Transverse colon (tissue), 4 donors: Measurements from ENCODE around the gene WDR7. TPM values are rescaled to one million over a fixed set of nuclear protein-coding genes. Genes with fewer than 3 reads are reported as not detected.

Experiments used
- DNase-seq: peaks from one replicate; pipeline ENCODE4 v3.0.0-alpha.2; 2019
- H3K27ac ChIP-seq, 4 donors: fragments of 200-600 bp; sonication (generic); 2 replicates each; pipeline ENCODE4 v1.5.1; 2016 to 2018; ENCODE audit warnings: inconsistent platforms in 4 of 4
- H3K27me3 ChIP-seq: fragments of 200-600 bp; sonication (generic); 2 replicates; pipeline ENCODE4 v1.5.1; 2017; ENCODE audit warnings: inconsistent platforms
- H3K36me3 ChIP-seq, 4 donors: fragments of 200-600 bp; sonication (generic); 2 replicates each; pipeline ENCODE4 v1.5.1; 2017 to 2019; ENCODE audit warnings: inconsistent platforms in 4 of 4
- H3K4me1 ChIP-seq, 4 donors: fragments of 200-600 bp; sonication (generic); 2 replicates each; pipeline ENCODE4 v1.5.1; 2017 to 2020; ENCODE audit warnings: inconsistent platforms in 4 of 4
- H3K4me3 ChIP-seq, 4 donors: fragments of 200-600 bp; sonication (generic); 1 replicate in 1 of 4; 2 replicates in 3 of 4; pipeline versions ENCODE4 v1.5.1 to v1.6.1; 2017 to 2019; ENCODE audit warnings: inconsistent platforms in 4 of 4
- H3K9me3 ChIP-seq, 2 donors: fragments of 200-600 bp; sonication (generic); 2 replicates each; pipeline ENCODE4 v1.5.1; 2017 to 2019; ENCODE audit warnings: inconsistent platforms in 2 of 2
- EP300 ChIP-seq: sonication (generic); formaldehyde crosslinking; IDR thresholded peaks from one replicate; pipeline ENCODE4 v1.6.1; 2017; ENCODE audit warnings: antibody characterized with exemption, low read depth
- POLR2A ChIP-seq: fragments of 450-650 bp; IDR thresholded peaks from one replicate; pipeline ENCODE4 v1.6.1; 2016; ENCODE audit warnings: antibody characterized with exemption, mild to moderate bottlenecking, moderate library complexity
- POLR2AphosphoS5 ChIP-seq, 3 donors: sonication (generic); formaldehyde crosslinking; IDR thresholded peaks; one replicate each; pipeline ENCODE4 v1.6.1; 2016; ENCODE audit warnings: antibody characterized with exemption in 3 of 3
- WGBS, 2 donors: methylation state at CpG; one replicate each; pipeline ENCODE4 v1.1.5; 2018; ENCODE audit warnings: low coverage in 1 of 2; 5-methylcytosine and 5-hydroxymethylcytosine counted together
- in situ Hi-C, 4 donors: fragments of 200-750 bp; cut with MboI; loops; one replicate each; pipeline versions ENCODE4 v1.15.0 to v1.15.1; 2017; ENCODE audit warnings: low sequenced_read_pairs in 3 of 4, low pct_ligation_motif_present in 1 of 4, low pct_unique_long_range_greater_than_20kb in 1 of 4
- intact Hi-C: fragments of 100-400 bp; cut with DNase I; formaldehyde crosslinking; loops from one replicate; pipeline ENCODE4 v1.15.1; 2023; ENCODE audit warnings: low total_unique reads
- total RNA-seq, 4 donors: library from RNA; depleted of rRNA; stranded (reverse); fragments of >200 nt; gene quantifications; one replicate each; pipeline ENCODE4 v1.1.0, GENCODE V29; 2016
- TF ChIP-seq, protein P1 (sequence below), 5 experiments: fragments of 200-600 bp in 3 of 5; fragments of 450-650 bp in 2 of 5; sonication (generic) in 3 of 5; IDR thresholded peaks; 1 replicate in 2 of 5; 2 replicates in 3 of 5; pipeline ENCODE4 v1.5.1; 2016 to 2017; ENCODE audit warnings: antibody characterized with exemption in 5 of 5, inconsistent platforms in 3 of 5, mild to moderate bottlenecking in 2 of 5, moderate library complexity in 1 of 5

Gene WDR7
- total RNA-seq, 4 donors from 2014 or later: 14.9 to 37.5 (median 27.9) TPM

DNA sequence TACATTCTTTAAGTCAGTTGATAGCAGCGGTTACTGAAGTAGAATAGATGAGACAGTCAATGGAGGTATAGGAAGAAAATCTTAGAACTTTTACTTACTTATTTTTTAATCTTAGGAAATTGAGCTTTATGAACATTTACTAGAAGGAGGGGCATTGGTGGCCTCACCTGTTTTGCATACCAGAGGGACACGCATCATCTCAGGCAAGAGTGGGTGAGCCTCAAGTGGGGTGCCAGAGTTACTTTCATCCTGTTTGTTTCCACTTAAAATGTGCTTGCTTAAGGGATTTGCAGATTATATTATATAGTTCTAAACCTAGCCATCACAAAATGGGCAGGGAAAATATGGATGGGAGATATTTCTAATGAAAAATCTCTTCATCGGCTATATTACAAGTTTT lies 61.6 kb downstream of the WDR7 start:
- 87 to 95% methylated on average over 3 of the region's 3 CpGs for WGBS, 2 donors
- TF ChIP-seq EP300: no peak
- TF ChIP-seq POLR2A: no peak
- TF ChIP-seq, protein P1, sequence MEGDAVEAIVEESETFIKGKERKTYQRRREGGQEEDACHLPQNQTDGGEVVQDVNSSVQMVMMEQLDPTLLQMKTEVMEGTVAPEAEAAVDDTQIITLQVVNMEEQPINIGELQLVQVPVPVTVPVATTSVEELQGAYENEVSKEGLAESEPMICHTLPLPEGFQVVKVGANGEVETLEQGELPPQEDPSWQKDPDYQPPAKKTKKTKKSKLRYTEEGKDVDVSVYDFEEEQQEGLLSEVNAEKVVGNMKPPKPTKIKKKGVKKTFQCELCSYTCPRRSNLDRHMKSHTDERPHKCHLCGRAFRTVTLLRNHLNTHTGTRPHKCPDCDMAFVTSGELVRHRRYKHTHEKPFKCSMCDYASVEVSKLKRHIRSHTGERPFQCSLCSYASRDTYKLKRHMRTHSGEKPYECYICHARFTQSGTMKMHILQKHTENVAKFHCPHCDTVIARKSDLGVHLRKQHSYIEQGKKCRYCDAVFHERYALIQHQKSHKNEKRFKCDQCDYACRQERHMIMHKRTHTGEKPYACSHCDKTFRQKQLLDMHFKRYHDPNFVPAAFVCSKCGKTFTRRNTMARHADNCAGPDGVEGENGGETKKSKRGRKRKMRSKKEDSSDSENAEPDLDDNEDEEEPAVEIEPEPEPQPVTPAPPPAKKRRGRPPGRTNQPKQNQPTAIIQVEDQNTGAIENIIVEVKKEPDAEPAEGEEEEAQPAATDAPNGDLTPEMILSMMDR (IDR thresholded peaks at IDR 0.05): no peak
- no peak for TF ChIP-seq POLR2AphosphoS5 (IDR thresholded peaks at IDR 0.05)
- Histone ChIP-seq H3K27me3 (no peaks in the 10 kb centered on the region), H3K27ac (no peak overlapping the region), H3K4me3 (no peak overlapping the region), H3K9me3 (no peaks in the 10 kb centered on the region), H3K4me1 (no peaks in the 10 kb centered on the region), H3K36me3 (no peaks in the 10 kb centered on the region)
- intact Hi-C loops: no loop called here
- in situ Hi-C loops: no loop called here
- DNase-seq: no peak

DNA sequence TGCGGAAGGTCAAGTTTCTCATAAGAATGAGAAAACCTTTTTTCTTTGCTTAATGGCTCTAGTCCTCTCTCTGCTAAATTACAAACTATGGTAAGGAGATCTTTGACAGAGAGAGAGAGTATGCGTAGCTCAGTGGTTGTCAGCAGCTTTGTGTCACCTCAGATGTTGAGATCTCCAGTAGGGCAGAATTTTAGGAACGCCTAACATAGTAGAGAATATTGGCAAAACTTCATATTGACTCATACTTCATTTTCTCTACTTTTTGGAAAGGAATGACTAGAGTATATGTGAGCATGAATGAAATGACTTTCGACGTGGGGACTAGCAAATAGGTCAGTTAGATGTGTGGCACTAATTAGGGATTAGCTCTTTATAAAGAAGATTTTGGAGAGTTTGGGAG lies 64.0 kb downstream of the WDR7 start:
- in situ Hi-C loops: no loop called here
- TF ChIP-seq POLR2AphosphoS5 (IDR thresholded peaks at IDR 0.05): no peak
- TF ChIP-seq EP300: no peak
- TF ChIP-seq, protein P1 (IDR thresholded peaks at IDR 0.05): no peak
- TF ChIP-seq POLR2A: no peak
- Histone ChIP-seq H3K4me3 (no peak overlapping the region), H3K9me3 (no peaks in the 10 kb centered on the region), H3K36me3 (no peaks in the 10 kb centered on the region), H3K27ac (no peak overlapping the region), H3K4me1 (no peaks in the 10 kb centered on the region), H3K27me3 (no peaks in the 10 kb centered on the region)
- intact Hi-C loops: no loop called here
- WGBS, 2 donors: 75 to 90% methylated on average over 5 of the region's 5 CpGs
- no peak for DNase-seq

DNA sequence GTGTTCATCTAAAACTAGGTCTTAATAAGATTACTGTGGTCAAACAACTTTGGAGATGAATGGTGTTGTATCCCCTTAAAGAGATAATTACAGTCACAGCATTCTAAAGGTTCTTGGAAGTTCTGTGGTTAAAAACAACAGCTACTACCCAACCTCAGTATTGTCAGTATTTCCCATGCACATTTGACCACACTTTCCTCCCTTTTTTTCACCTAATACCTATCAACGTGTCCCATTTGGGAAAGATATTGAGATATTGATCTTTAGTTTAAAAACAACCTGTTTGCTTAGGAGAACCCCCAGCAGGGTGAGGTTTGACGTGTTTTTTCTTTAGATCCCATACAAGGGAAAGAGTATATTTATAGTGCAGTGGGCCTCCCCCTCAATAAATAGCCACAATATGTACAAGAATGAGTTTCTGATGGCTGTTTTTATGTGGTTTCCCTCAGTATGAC lies 65.6 kb downstream of the WDR7 start:
- Histone ChIP-seq H3K27ac (no peak overlapping the region), H3K9me3 (no peaks in the 10 kb centered on the region), H3K4me1 (no peaks in the 10 kb centered on the region), H3K27me3 (no peaks in the 10 kb centered on the region), H3K4me3 (no peak overlapping the region), H3K36me3 (no peaks in the 10 kb centered on the region)
- in situ Hi-C loops: no loop called here
- no peak for TF ChIP-seq POLR2AphosphoS5 (IDR thresholded peaks at IDR 0.05)
- no peak for TF ChIP-seq POLR2A
- no peak for TF ChIP-seq EP300
- TF ChIP-seq, protein P1 (IDR thresholded peaks at IDR 0.05): no peak
- whole genome bisulfite sequencing, 2 donors: 75 to 92% methylated on average over 2 of the region's 2 CpGs
- intact Hi-C loops: no loop called here
- no peak for DNase-seq

DNA sequence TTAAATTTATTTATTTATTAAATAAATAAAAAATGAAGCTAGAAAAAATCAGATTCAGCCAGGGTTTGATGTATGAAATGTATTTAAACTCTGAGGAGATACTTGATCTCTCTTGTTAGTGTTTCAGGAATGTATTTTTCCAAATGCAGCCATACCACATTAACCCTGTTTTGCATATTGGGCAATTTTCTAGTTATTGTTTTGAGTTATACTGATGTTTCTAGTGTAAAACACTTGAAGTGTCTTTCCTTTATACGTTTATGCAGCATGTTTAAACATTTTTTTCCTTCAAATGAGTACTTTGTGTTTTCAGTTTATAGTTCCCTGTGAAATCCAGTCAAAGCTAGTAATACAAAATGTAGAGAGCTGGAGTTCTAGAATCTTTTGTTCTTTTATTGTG lies 69.9 kb downstream of the WDR7 start:
- no peaks in the 10 kb centered on the region for H3K4me1 ChIP-seq
- no peaks in the 10 kb centered on the region for H3K27me3 ChIP-seq
- no peak for DNase-seq
- intact Hi-C loops (no loop called here), in situ Hi-C loops (no loop called here)
- peaks cover 0 to 9% (median 2%) of the 10 kb centered on the region in 4 donors for H3K36me3 ChIP-seq
- 53 to 60% methylated on average over 1 of the region's 1 CpG for WGBS, 2 donors
- TF ChIP-seq POLR2A (no peak), EP300 (no peak), POLR2AphosphoS5 (IDR thresholded peaks at IDR 0.05) (no peak)
- TF ChIP-seq, protein P1 (IDR thresholded peaks at IDR 0.05): no peak
- H3K27ac ChIP-seq: no peak overlapping the region
- no peaks in the 10 kb centered on the region for H3K9me3 ChIP-seq
- no peak overlapping the region for H3K4me3 ChIP-seq
